GM12878 (cell line): Measurements from ENCODE around the gene CSNK1G1. TPM values are rescaled to one million over a fixed set of nuclear protein-coding genes. Genes with fewer than 3 reads are reported as not detected.

Experiments used
- ATAC-seq: fragments of 200-7000 bp; cut with Tn5 transposase; 3 replicates; pipeline ENCODE4 v1.9.1; 2020; ENCODE audit warnings: mild to moderate bottlenecking, moderate library complexity
- BruUV-seq: library from RNA; stranded (reverse); fragments of 400-500 nt; replicated peaks from 2 replicates; lab custom pipeline; 2021; lab: Mats Ljungman, UMichigan
- CTCF ChIA-PET: fragments of 300-600 bp; sonication (Branson Sonifier 250); formaldehyde crosslinking; extraction: SDS; loops from one replicate; lab custom pipeline; 2021; ENCODE audit warnings: inconsistent platforms; lab: Yijun Ruan, JAX
- POLR2A ChIA-PET: fragments of 350-600 bp; formaldehyde crosslinking; extraction: SDS; loops from one replicate; lab custom pipeline; 2021; ENCODE audit warnings: inconsistent platforms; lab: Charles Lee
- RAD21 ChIA-PET: fragments of 300-600 bp; sonication (Branson Sonifier 250); formaldehyde crosslinking; loops from one replicate; lab custom pipeline; 2023; ENCODE audit warnings: antibody characterized with exemption; ENCODE audit not compliant: unreplicated experiment; lab: Charles Lee
- SMC1A ChIA-PET: fragments of 300-600 bp; sonication (Branson Sonifier 250); formaldehyde crosslinking; loops from one replicate; lab custom pipeline; 2023; ENCODE audit not compliant: unreplicated experiment, uncharacterized antibody; lab: Charles Lee
- DNase-seq: peaks from one replicate; pipeline ENCODE4 v3.0.0-alpha.2; 2011; ENCODE audit warnings: low read depth, low spot score
- FAIRE-seq: peaks from 3 replicates; lab custom pipeline; 2011; peaks lifted over from hg19 to GRCh38; lab: Jason Lieb, UNC
- H2AFZ ChIP-seq: 2 replicates; pipeline ENCODE4 v1.6.0; 2011; ENCODE audit warnings: low read depth, low read length, control low read depth; ENCODE audit not compliant: control insufficient read depth
- H3K27ac ChIP-seq: 2 replicates; pipeline ENCODE4 v1.5.1; 2011; ENCODE audit warnings: control low read depth; ENCODE audit not compliant: control insufficient read depth, insufficient read depth
- H3K27me3 ChIP-seq, 2 experiments: replicated peaks in 1 of 2; 2 replicates each; pipeline versions ENCODE4 v1.6.0 to v1.6.1; 2011; ENCODE audit warnings: low read length in 1 of 2; ENCODE audit not compliant: control insufficient read depth in 2 of 2, insufficient read depth in 2 of 2
- H3K36me3 ChIP-seq, 2 experiments: 2 replicates each; pipeline ENCODE4 v1.5.1; 2011; ENCODE audit warnings: low read length in 1 of 2; ENCODE audit not compliant: control insufficient read depth in 2 of 2, insufficient read depth in 2 of 2
- H3K4me1 ChIP-seq: 2 replicates; pipeline ENCODE4 v1.6.1; 2011; ENCODE audit warnings: mild to moderate bottlenecking, low read length, moderate library complexity, mixed read lengths; ENCODE audit not compliant: control insufficient read depth, insufficient read depth
- H3K4me2 ChIP-seq: 2 replicates; pipeline ENCODE4 v1.6.0; 2011; ENCODE audit warnings: control low read depth; ENCODE audit not compliant: control insufficient read depth, insufficient read depth
- H3K4me3 ChIP-seq: fragments of 200-600 bp; sonication (generic); 2 replicates; pipeline ENCODE4 v1.5.1; 2016
- H3K79me2 ChIP-seq: 2 replicates; pipeline ENCODE4 v1.6.0; 2011; ENCODE audit warnings: low read length; ENCODE audit not compliant: control insufficient read depth, insufficient read depth
- H3K9ac ChIP-seq: 2 replicates; pipeline ENCODE4 v1.8.0; 2011; ENCODE audit warnings: low read length, control low read depth, mixed read lengths; ENCODE audit not compliant: control insufficient read depth, insufficient read depth
- H3K9me3 ChIP-seq: replicated peaks from 3 replicates; pipeline ENCODE4 v1.5.1; 2011; ENCODE audit warnings: mild to moderate bottlenecking, low read length; ENCODE audit not compliant: control insufficient read depth, insufficient read depth
- H4K20me1 ChIP-seq: 2 replicates; pipeline ENCODE4 v1.6.0; 2011; ENCODE audit not compliant: control insufficient read depth, insufficient read depth
- ASH2L ChIP-seq: fragments of 300-600, 200-600 bp; sonication (generic); IDR thresholded peaks from 2 replicates; pipeline ENCODE4 v1.6.1; 2017; ENCODE audit warnings: low read depth, mild to moderate bottlenecking, borderline replicate concordance
- BCLAF1 ChIP-seq: fragments of 450-650 bp; IDR thresholded peaks from 2 replicates; pipeline ENCODE4 v1.6.1; 2017; ENCODE audit warnings: antibody characterized with exemption, mild to moderate bottlenecking, moderate library complexity
- DPF2 ChIP-seq: fragments of 450-650 bp; IDR thresholded peaks from 2 replicates; pipeline ENCODE4 v1.6.1; 2017; ENCODE audit warnings: mild to moderate bottlenecking
- IKZF2 ChIP-seq, 2 experiments: fragments of 450-650 bp; IDR thresholded peaks; 2 replicates each; pipeline ENCODE4 v1.6.1; 2017; ENCODE audit warnings: mild to moderate bottlenecking in 2 of 2, moderate library complexity in 2 of 2
- IRF3 ChIP-seq: fragments of 450-650 bp; IDR thresholded peaks from 2 replicates; pipeline ENCODE4 v1.6.1; 2014; ENCODE audit warnings: mild to moderate bottlenecking
- MXI1 ChIP-seq: fragments of 150-350 bp; IDR thresholded peaks from 2 replicates; pipeline ENCODE4 v1.6.1; 2011; ENCODE audit warnings: low read depth, mild to moderate bottlenecking, inconsistent platforms, low read length, improper control_type of control experiment
- NFXL1 ChIP-seq: fragments of 450-650 bp; IDR thresholded peaks from 2 replicates; pipeline ENCODE4 v1.6.1; 2017; ENCODE audit warnings: antibody characterized with exemption, mild to moderate bottlenecking, borderline replicate concordance
- POLR2A ChIP-seq: IDR thresholded peaks from 2 replicates; pipeline ENCODE4 v1.6.1; 2011; ENCODE audit warnings: low read depth, mild to moderate bottlenecking, low read length
- RUNX3 ChIP-seq: IDR thresholded peaks from 2 replicates; pipeline ENCODE4 v1.6.1; 2012; ENCODE audit warnings: low read length, inconsistent platforms
- SIN3A ChIP-seq: IDR thresholded peaks from 2 replicates; pipeline ENCODE4 v1.6.1; 2012; ENCODE audit warnings: low read depth, low read length, improper control_type of control experiment
- SP1 ChIP-seq: IDR thresholded peaks from one replicate; pipeline ENCODE4 v1.6.1; 2011; ENCODE audit warnings: low read depth, low read length
- STAT1 ChIP-seq: fragments of 450-650 bp; conservative IDR thresholded peaks from 2 replicates; pipeline ENCODE4 v1.6.1; 2014; ENCODE audit warnings: antibody characterized with exemption, mild to moderate bottlenecking
- TCF3 ChIP-seq: IDR thresholded peaks from 2 replicates; pipeline ENCODE4 v1.6.1; 2012; ENCODE audit warnings: low read depth, mild to moderate bottlenecking, low read length, borderline replicate concordance; ENCODE audit not compliant: insufficient read depth
- WRNIP1 ChIP-seq: IDR thresholded peaks from 2 replicates; pipeline ENCODE4 v1.6.1; 2011; ENCODE audit warnings: low read depth, low read length, improper control_type of control experiment, borderline replicate concordance
- ZNF384 ChIP-seq: IDR thresholded peaks from 2 replicates; pipeline ENCODE4 v1.6.1; 2012; ENCODE audit warnings: low read depth, mild to moderate bottlenecking, low read length, improper control_type of control experiment, borderline replicate concordance
- WGBS: methylation state at CpG from one replicate; pipeline ENCODE4 v1.1.6; 2016; ENCODE audit warnings: low lambda C conversion rate; ENCODE audit not compliant: insufficient replicate concordance, insufficient coverage; ENCODE audit errors: missing lambda C conversion rate; 5-methylcytosine and 5-hydroxymethylcytosine counted together
- in situ Hi-C: fragments of 300-500 bp; cut with MboI; formaldehyde crosslinking; loops from 9 replicates; pipeline ENCODE4 v1.14.3; 2018; ENCODE audit warnings: mixed read lengths
- intact Hi-C: fragments of 100-400 bp; cut with micrococcal nuclease; formaldehyde crosslinking; loops from one replicate; pipeline ENCODE4 v1.14.2; 2022; ENCODE audit not compliant: unreplicated experiment
- polyA plus RNA-seq, 11 experiments: library from polyadenylated mRNA; depleted of rRNA in 4 of 11; unstranded in 6 of 11; stranded (reverse) in 5 of 11; fragments of >200 nt; fragmentation: Nextera tagmentation in 4 of 11; fragmentation: Illumina TruSeq in 1 of 11; extraction: Ambion mirVana in 4 of 11; extraction: Trizol in 1 of 11; gene quantifications; 1 replicate in 1 of 11; 2 replicates in 10 of 11; pipeline versions ENCODE4 v1.2.1 to v1.2.3, GENCODE V29; 2011 to 2016; ENCODE audit warnings: inconsistent platforms in 2 of 11, missing spikeins in 2 of 11, low read depth in 1 of 11
- total RNA-seq, 4 experiments: library from RNA; depleted of rRNA in 3 of 4; stranded (reverse); fragments of >200 nt in 3 of 4; fragmentation: Illumina TruSeq in 1 of 4; extraction: Trizol in 1 of 4; gene quantifications; 2 replicates each; pipeline versions ENCODE4 v1.2.1 to v1.2.3, GENCODE V29; 2013 to 2021

Gene CSNK1G1
- total and polyA plus RNA-seq, 10 of the 15 experiments (the other 5 are each of a cell fraction or from before 2014, with no cell fraction given): 6.1 to 23.4 (median 15.3) TPM

GRCh38 chr15:64400583-64400982, 44.6 kb upstream of the CSNK1G1 start:
- ChIA-PET POLR2A (no interaction called here), CTCF (no interaction called here), SMC1A (no interaction called here), RAD21 (no interaction called here)
- no peak overlapping the region for H3K4me3 ChIP-seq
- H3K9ac ChIP-seq: no peak overlapping the region
- no peaks in the 10 kb centered on the region for H3K79me2 ChIP-seq
- ATAC-seq (no peak), DNase-seq (no peak), FAIRE-seq (no peak)
- no peak overlapping the region for H3K4me2 ChIP-seq
- intact Hi-C loops (no loop called here), in situ Hi-C loops (no loop called here)
- peaks cover 2 to 12% of the 10 kb centered on the region in 2 experiments for H3K36me3 ChIP-seq
- TF ChIP-seq DPF2 (no peak), SP1 (no peak), ZNF384 (no peak), WRNIP1 (no peak), STAT1 (no peak), TCF3 (no peak), ASH2L (no peak), IRF3 (no peak), NFXL1 (no peak), SIN3A (no peak), MXI1 (no peak), RUNX3 (no peak), POLR2A (no peak), IKZF2 (IDR thresholded peaks at IDR 0.05) (no peak), BCLAF1 (no peak)
- no TSS peak for BruUV-seq
- H3K4me1 ChIP-seq: no peaks in the 10 kb centered on the region
- no peaks in the 10 kb centered on the region for H3K27me3 ChIP-seq
- H3K9me3 ChIP-seq: no peaks in the 10 kb centered on the region
- H2AFZ ChIP-seq: no peak overlapping the region
- H4K20me1 ChIP-seq: no peaks in the 10 kb centered on the region
- no peak overlapping the region for H3K27ac ChIP-seq
- WGBS: 98% methylated on average over 2 of the region's 2 CpGs
